ENCODE results near the gene GARNL3. TPM values are rescaled to one million over a fixed set of nuclear protein-coding genes. Genes with fewer than 3 reads are reported as not detected.

GARNL3 gene
- total RNA-seq, 6 experiments from 2014 or later: 0.27 to 0.73 (median 0.57) TPM

GRCh38 chr9:127361561-127361960 lies 97.0 kb downstream of the GARNL3 start:
- Mint-ChIP-seq H3K4me1 (ENCODE audit: low read depth) (no peaks in the 10 kb centered on the region), H3K27ac (no peak overlapping the region), H3K27me3 (ENCODE audit: insufficient read depth) (peaks cover 6% of the 10 kb centered on the region), H3K9me3 (no peaks in the 10 kb centered on the region), H3K36me3 (ENCODE audit: low read depth) (no peaks in the 10 kb centered on the region), H3K4me3 (no peak overlapping the region)
- no peak for DNase-seq
- TF ChIP-seq, protein P1, sequence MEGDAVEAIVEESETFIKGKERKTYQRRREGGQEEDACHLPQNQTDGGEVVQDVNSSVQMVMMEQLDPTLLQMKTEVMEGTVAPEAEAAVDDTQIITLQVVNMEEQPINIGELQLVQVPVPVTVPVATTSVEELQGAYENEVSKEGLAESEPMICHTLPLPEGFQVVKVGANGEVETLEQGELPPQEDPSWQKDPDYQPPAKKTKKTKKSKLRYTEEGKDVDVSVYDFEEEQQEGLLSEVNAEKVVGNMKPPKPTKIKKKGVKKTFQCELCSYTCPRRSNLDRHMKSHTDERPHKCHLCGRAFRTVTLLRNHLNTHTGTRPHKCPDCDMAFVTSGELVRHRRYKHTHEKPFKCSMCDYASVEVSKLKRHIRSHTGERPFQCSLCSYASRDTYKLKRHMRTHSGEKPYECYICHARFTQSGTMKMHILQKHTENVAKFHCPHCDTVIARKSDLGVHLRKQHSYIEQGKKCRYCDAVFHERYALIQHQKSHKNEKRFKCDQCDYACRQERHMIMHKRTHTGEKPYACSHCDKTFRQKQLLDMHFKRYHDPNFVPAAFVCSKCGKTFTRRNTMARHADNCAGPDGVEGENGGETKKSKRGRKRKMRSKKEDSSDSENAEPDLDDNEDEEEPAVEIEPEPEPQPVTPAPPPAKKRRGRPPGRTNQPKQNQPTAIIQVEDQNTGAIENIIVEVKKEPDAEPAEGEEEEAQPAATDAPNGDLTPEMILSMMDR (IDR thresholded peaks at IDR 0.05): no peak

GRCh38 chr9:127362829-127363228 lies 98.3 kb downstream of the GARNL3 start:
- Mint-ChIP-seq H3K9me3 (no peaks in the 10 kb centered on the region), H3K4me1 (ENCODE audit: low read depth) (no peaks in the 10 kb centered on the region), H3K27me3 (ENCODE audit: insufficient read depth) (peaks cover 5% of the 10 kb centered on the region), H3K36me3 (ENCODE audit: low read depth) (no peaks in the 10 kb centered on the region), H3K4me3 (no peak overlapping the region), H3K27ac (no peak overlapping the region)
- DNase-seq: no peak
- TF ChIP-seq, protein P1 (IDR thresholded peaks at IDR 0.05): no peak

DNA sequence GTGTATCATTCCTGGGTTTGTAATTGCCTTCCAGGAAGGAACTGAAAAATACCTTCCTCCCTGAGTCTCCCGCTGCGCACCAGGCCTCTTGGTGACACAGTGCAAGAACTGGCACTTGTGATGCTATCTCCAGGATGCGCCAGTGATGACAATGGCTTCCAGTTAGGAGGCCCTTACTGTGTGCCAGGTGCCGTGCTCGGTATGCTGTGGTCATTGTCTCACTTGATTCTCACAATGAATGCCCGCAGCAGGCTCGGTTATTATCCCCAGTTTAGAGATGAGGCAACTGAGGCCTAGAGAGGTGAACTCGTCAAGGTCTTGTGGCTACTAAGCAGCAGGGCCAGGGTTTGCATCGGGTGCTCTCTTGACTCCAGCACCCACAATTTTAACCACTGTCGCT lies 100.9 kb downstream of the GARNL3 start:
- Mint-ChIP-seq H3K4me3 (no peak overlapping the region), H3K4me1 (ENCODE audit: low read depth) (no peaks in the 10 kb centered on the region), H3K27ac (no peak overlapping the region), H3K27me3 (ENCODE audit: insufficient read depth) (peaks cover 12% of the 10 kb centered on the region), H3K36me3 (ENCODE audit: low read depth) (no peaks in the 10 kb centered on the region), H3K9me3 (no peaks in the 10 kb centered on the region)
- DNase-seq: no peak
- TF ChIP-seq, protein P1 (IDR thresholded peaks at IDR 0.05): no peak

GRCh38 chr9:127366594-127366993 lies 102.0 kb downstream of the GARNL3 start:
- Mint-ChIP-seq H3K4me3 (no peak overlapping the region), H3K4me1 (ENCODE audit: low read depth) (no peaks in the 10 kb centered on the region), H3K27ac (no peak overlapping the region), H3K27me3 (ENCODE audit: insufficient read depth) (peaks cover 21% of the 10 kb centered on the region), H3K9me3 (no peaks in the 10 kb centered on the region), H3K36me3 (ENCODE audit: low read depth) (no peaks in the 10 kb centered on the region)
- DNase-seq: no peak
- TF ChIP-seq, protein P1 (IDR thresholded peaks at IDR 0.05): no peak

DNA sequence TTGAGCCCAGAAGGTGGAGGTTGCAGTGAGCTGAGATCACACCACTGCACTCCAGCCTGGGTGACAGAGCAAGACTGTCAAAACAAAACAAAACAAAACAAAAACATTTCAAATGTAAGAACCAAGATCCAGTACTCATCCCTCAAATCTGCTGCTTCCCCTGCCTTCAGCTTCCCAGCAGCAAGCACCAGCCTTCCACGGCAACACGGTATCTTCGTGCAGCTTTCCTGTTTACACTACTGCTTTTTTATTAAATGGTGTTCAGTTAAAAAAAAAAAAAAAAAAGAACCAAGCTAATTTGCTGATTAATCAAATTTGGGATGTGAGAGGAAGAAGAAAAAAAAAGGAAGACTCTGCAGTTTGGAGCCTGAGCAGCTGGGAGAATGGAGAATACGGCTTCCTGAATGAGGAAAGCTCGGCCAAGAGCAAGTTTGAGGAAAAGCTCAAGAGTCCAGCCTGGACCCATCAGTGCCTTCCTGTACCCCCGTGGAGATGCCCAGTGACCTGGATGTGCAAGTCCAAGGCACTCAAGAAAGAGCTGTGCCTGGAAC lies 104.4 kb downstream of the GARNL3 start:
- TF ChIP-seq, protein P1 (IDR thresholded peaks at IDR 0.05): no peak
- no peaks in the 10 kb centered on the region for H3K4me1 Mint-ChIP-seq (ENCODE audit: low read depth)
- no peak for DNase-seq
- no peaks in the 10 kb centered on the region for H3K9me3 Mint-ChIP-seq
- H3K36me3 Mint-ChIP-seq (ENCODE audit: low read depth): no peaks in the 10 kb centered on the region
- H3K27ac Mint-ChIP-seq: no peak overlapping the region
- H3K27me3 Mint-ChIP-seq (ENCODE audit: insufficient read depth): peaks cover 20% of the 10 kb centered on the region
- no peak overlapping the region for H3K4me3 Mint-ChIP-seq

DNA sequence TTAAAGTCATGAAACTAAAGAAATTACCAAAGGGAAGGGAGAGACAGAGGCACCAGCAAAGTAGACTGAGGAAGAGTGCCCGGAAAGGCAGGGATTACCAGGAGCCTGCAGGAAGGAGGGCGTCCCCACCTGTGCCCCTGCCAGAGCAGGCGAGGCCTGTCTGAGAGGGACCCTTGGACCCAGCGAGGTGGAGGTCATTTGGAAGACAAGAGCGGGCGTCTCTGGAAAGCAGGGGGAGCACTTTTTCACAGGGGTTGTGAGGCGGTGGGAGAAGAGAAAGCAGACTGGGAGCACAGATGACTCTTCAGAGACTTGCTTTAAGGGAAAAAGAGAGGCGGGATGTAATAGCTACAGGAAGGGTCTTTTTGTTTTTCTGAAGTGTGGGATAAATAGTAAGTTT lies 104.9 kb downstream of the GARNL3 start:
- Mint-ChIP-seq H3K27me3 (ENCODE audit: insufficient read depth) (peaks cover 17% of the 10 kb centered on the region), H3K36me3 (ENCODE audit: low read depth) (no peaks in the 10 kb centered on the region), H3K4me3 (no peak overlapping the region), H3K9me3 (no peaks in the 10 kb centered on the region), H3K4me1 (ENCODE audit: low read depth) (no peaks in the 10 kb centered on the region), H3K27ac (no peak overlapping the region)
- no peak for DNase-seq
- TF ChIP-seq, protein P1 (IDR thresholded peaks at IDR 0.05): no peak

All from HFFc6 (cell line).